Heart left ventricle (tissue), 16 donors: Measurements from ENCODE around the gene VAC14. TPM values are rescaled to one million over a fixed set of nuclear protein-coding genes. Genes with fewer than 3 reads are reported as not detected.
A peak's percentile ranks its signal among the peaks of the same experiment; 100 is the strongest.

Source experiments
- ATAC-seq, 4 donors: fragments of 200-7000 bp; cut with Tn5 transposase; one replicate each; pipeline ENCODE4 v1.9.1; 2020 to 2022; ENCODE audit warnings: moderate library complexity in 4 of 4, mild to moderate bottlenecking in 3 of 4, moderate number of reproducible peaks in 1 of 4
- DNase-seq, 5 donors: peaks; one replicate each; pipeline ENCODE4 v3.0.0-alpha.2; 2020
- H3K27ac ChIP-seq, 12 donors: fragments of 200-600 bp; sonication (generic) in 4 of 12; one replicate each; pipeline versions ENCODE4 v1.5.0 to v1.8.0; 2016 to 2022; ENCODE audit warnings: mild to moderate bottlenecking in 2 of 12
- H3K27me3 ChIP-seq, 9 donors: fragments of 200-600 bp; sonication (generic) in 2 of 9; one replicate each; pipeline versions ENCODE4 v1.5.1 to v1.8.0; 2016 to 2022; ENCODE audit warnings: mild to moderate bottlenecking in 3 of 9
- H3K36me3 ChIP-seq, 9 donors: fragments of 200-600 bp; sonication (generic) in 2 of 9; one replicate each; pipeline versions ENCODE4 v1.5.0 to v1.8.0; 2018 to 2022; ENCODE audit warnings: mild to moderate bottlenecking in 2 of 9
- H3K4me1 ChIP-seq, 12 donors: fragments of 200-600 bp; sonication (generic) in 4 of 12; one replicate each; pipeline versions ENCODE4 v1.5.0 to v1.8.0; 2016 to 2022; ENCODE audit warnings: mild to moderate bottlenecking in 3 of 12
- H3K4me3 ChIP-seq, 12 donors: fragments of 200-600 bp; sonication (generic) in 4 of 12; one replicate each; pipeline versions ENCODE4 v1.5.0 to v1.8.0; 2017 to 2022; ENCODE audit warnings: mild to moderate bottlenecking in 9 of 12, moderate library complexity in 4 of 12
- H3K9me3 ChIP-seq, 12 donors: fragments of 200-600 bp; sonication (generic) in 4 of 12; one replicate each; pipeline versions ENCODE4 v1.5.0 to v1.8.0; 2016 to 2022; ENCODE audit warnings: mild to moderate bottlenecking in 1 of 12
- POLR2A ChIP-seq, 2 donors: fragments of 450-650 bp; IDR thresholded peaks; one replicate each; pipeline ENCODE4 v1.6.1; 2017; ENCODE audit warnings: antibody characterized with exemption in 2 of 2, mild to moderate bottlenecking in 2 of 2, moderate library complexity in 2 of 2
- whole genome bisulfite sequencing, 4 donors: extraction: QIAGEN DNeasy Blood & Tissue Kit in 2 of 4; methylation state at CpG; one replicate each; pipeline versions ENCODE4 v1.1.5 to v1.1.7; 2013 to 2018; 5-methylcytosine and 5-hydroxymethylcytosine counted together
- intact Hi-C, 10 donors: fragments of 100-400 bp; cut with DNase I; formaldehyde crosslinking; loops; one replicate each; pipeline versions ENCODE4 v1.11.1 to v1.14.2; 2022
- polyA plus RNA-seq, 2 donors: library from polyadenylated mRNA; stranded (reverse); fragments of 200-250 nt; gene quantifications; one replicate each; pipeline ENCODE4 v1.2.3, GENCODE V29; 2013
- total RNA-seq, 9 donors: library from RNA; depleted of rRNA in 2 of 9; stranded (reverse); fragments of >200 nt in 2 of 9; fragmentation: NEBNext Ultra II Directional in 3 of 9; extraction: Animal tissue kit (Norgen Biotek cat#: 25700) in 3 of 9; gene quantifications; one replicate each; pipeline versions ENCODE4 v1.1.0 to v1.2.4, GENCODE V29; 2016 to 2023
- TF ChIP-seq, protein P1 (sequence below), 12 donors: fragments of 200-600 bp; sonication (generic) in 4 of 12; IDR thresholded peaks; one replicate each; pipeline versions ENCODE4 v1.5.0 to v1.8.0; 2018 to 2022; ENCODE audit warnings: antibody characterized with exemption in 12 of 12, mild to moderate bottlenecking in 5 of 12
- donor health status: ischemic (EF 13 %, LVEDD 7.1; RV severe dilation, severe dysfunction).
- donor health status: healthy with polysubstance abuse.
- donor health status: DM: no; HTN: yes; CAD: no.
- donor health status: DM: no; HTN: no; CAD: no.
- donor health status: ischemic (EF 25% LVEDD 6.9; RV normal size, moderate dysfunction).
- donor health status: ischemic (EF 25% LVEDD 5.7; RV mildly dilated, moderate dysfunction).
- donor health status: healthy.
- donor health status: DM: yes; HTN: yes; CAD: no.
- donor health status: ischemic (EF 35%, LVEDD 5.7; RV mildly dilated, moderate dysfunction).
- donor health status: nonischemic (EF 11% LVEDD 7.7; RV severe dilation, severe dysfunction).
- donor health status: DM: yes; HTN: yes; CAD: no.
- donor health status: PGD.
- donor health status: ischemic (EF 29% LVEDD 5.4; RV normal size, mild dysfunction).
- donor health status: nonischemic (EF 23%, LVEDD 6.1; RV moderate dilation, normal function).

Gene VAC14
- total and polyA plus RNA-seq, 11 donors: 13.9 to 48.0 (median 26.1) TPM

DNA sequence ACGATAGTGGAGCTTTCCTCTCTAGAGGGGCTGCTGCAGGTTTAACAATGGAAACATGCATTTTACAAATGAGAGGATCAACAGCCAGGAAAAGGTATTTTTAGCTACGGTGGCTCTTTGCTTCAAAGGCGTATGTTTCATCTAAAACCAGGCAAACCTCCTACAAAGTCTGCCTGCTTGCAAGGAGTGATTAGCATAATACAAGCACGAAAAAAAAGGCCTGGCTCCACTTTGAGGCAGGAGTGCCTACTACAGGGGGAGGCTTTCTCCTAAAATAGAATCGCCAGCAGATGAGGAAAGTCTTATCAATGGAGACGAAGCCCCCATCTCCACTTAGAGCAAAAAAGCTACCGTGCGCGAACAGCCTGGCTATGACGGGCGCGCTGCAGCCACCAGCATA, 88.0 kb downstream of the VAC14 start:
- intact Hi-C loops: no loop called here
- Histone ChIP-seq H3K9me3 (no peaks in the 10 kb centered on the region), H3K27ac (peak overlapping the region in 1 of 12 donors; percentile 93), H3K4me3 (no peak overlapping the region), H3K27me3 (no peaks in the 10 kb centered on the region), H3K36me3 (peaks cover 0 to 8% (median 0%) of the 10 kb centered on the region in 9 donors), H3K4me1 (peaks cover 0 to 47% (median 20%) of the 10 kb centered on the region in 12 donors)
- TF ChIP-seq, protein P1, sequence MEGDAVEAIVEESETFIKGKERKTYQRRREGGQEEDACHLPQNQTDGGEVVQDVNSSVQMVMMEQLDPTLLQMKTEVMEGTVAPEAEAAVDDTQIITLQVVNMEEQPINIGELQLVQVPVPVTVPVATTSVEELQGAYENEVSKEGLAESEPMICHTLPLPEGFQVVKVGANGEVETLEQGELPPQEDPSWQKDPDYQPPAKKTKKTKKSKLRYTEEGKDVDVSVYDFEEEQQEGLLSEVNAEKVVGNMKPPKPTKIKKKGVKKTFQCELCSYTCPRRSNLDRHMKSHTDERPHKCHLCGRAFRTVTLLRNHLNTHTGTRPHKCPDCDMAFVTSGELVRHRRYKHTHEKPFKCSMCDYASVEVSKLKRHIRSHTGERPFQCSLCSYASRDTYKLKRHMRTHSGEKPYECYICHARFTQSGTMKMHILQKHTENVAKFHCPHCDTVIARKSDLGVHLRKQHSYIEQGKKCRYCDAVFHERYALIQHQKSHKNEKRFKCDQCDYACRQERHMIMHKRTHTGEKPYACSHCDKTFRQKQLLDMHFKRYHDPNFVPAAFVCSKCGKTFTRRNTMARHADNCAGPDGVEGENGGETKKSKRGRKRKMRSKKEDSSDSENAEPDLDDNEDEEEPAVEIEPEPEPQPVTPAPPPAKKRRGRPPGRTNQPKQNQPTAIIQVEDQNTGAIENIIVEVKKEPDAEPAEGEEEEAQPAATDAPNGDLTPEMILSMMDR (IDR thresholded peaks at IDR 0.05): no peak
- TF ChIP-seq POLR2A (IDR thresholded peaks at IDR 0.05): no peak
- no peak for DNase-seq
- WGBS, 4 donors: 81 to 86% (median 85%) methylated on average over 12 of the region's 12 CpGs
- no peak for ATAC-seq

GRCh38 chr16:70712359-70712758, 88.6 kb downstream of the VAC14 start:
- Histone ChIP-seq H3K27ac (peak overlapping the region in 1 of 12 donors; percentile 93), H3K4me1 (peaks cover 0 to 50% (median 22%) of the 10 kb centered on the region in 12 donors), H3K4me3 (no peak overlapping the region), H3K27me3 (no peaks in the 10 kb centered on the region), H3K9me3 (no peaks in the 10 kb centered on the region), H3K36me3 (peaks cover 0 to 8% (median 0%) of the 10 kb centered on the region in 9 donors)
- TF ChIP-seq POLR2A (IDR thresholded peaks at IDR 0.05): no peak
- TF ChIP-seq, protein P1 (IDR thresholded peaks at IDR 0.05): no peak
- intact Hi-C loops: no loop called here
- WGBS, 4 donors: 90 to 94% (median 92%) methylated on average over 11 of the region's 11 CpGs
- ATAC-seq: no peak
- DNase-seq: no peak

DNA sequence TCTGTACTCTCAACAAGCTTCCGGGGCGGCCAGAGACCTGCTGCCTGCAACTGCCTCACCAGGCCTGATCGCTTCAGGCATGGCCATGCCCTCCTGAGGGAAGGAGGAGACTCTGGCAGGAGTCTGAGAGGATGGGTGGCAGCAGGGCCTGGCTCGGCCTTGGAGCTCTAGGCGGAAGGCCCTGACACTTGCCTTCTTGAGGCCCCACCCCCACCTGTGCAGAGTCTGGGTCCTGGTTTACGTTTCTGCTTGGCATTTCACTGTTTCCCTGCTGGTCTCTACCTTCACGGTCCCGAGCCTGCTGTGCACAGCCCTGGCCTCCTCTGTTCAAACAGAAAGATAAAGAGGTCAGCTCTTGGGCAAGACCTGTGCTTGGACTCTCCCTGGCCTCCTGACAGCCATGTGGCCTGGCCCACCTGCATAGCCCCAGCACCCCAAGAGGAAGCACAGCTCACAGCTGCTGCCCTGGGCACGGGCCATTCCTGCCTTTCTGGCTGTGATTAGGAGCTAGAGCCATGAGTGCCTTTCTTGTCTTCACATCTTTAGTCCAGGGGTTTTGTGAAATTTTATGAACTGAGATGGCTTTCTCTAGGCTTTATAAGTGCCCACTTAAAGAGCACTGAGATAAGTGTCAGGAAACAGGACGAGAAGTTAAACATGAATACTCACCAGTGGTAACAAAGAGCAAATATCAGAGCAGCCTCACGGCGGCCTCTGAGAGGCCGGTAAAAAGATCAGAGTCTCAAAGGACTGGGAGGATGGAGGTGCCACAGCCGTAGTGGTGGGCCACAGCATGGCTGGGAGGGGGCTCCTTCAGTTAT, 89.5 kb downstream of the VAC14 start:
- Histone ChIP-seq H3K9me3 (no peaks in the 10 kb centered on the region), H3K4me1 (peaks cover 0 to 57% (median 27%) of the 10 kb centered on the region in 12 donors), H3K4me3 (no peak overlapping the region), H3K36me3 (peaks cover 0 to 8% (median 0%) of the 10 kb centered on the region in 9 donors), H3K27ac (peak overlapping the region in 1 of 12 donors; percentile 52), H3K27me3 (no peaks in the 10 kb centered on the region)
- TF ChIP-seq, protein P1 (IDR thresholded peaks at IDR 0.05): no peak
- TF ChIP-seq POLR2A (IDR thresholded peaks at IDR 0.05): no peak
- 79 to 88% (median 86%) methylated on average over 14 of the region's 14 CpGs for WGBS, 4 donors
- intact Hi-C loops: no loop called here
- DNase-seq (no peak), ATAC-seq (no peak)

- H3K27ac ChIP-seq: peak overlapping the region in 1 of 12 donors; percentile 96
- DNase-seq (no peak), ATAC-seq (no peak)
- no peak overlapping the region for H3K4me3 ChIP-seq
- no peaks in the 10 kb centered on the region for H3K9me3 ChIP-seq
- 94 to 95% (median 95%) methylated on average over 29 to 31 of the region's 31 CpGs for WGBS, 4 donors
- TF ChIP-seq, protein P1 (IDR thresholded peaks at IDR 0.05): no peak
- TF ChIP-seq POLR2A (IDR thresholded peaks at IDR 0.05): no peak
- H3K4me1 ChIP-seq: peaks cover 0 to 52% (median 23%) of the 10 kb centered on the region in 12 donors
- H3K27me3 ChIP-seq: no peaks in the 10 kb centered on the region
- H3K36me3 ChIP-seq: peaks cover 0 to 8% (median 0%) of the 10 kb centered on the region in 9 donors
- intact Hi-C loops: no loop called here
Measured at GRCh38 chr16:70710422-70711210, 90.3 kb downstream of the VAC14 start.
